Midbrain (tissue), 1 donor: ENCODE results near the gene TBKBP1.
A peak's percentile ranks its signal among the peaks of the same experiment; 100 is the strongest.

Experiments
- DNase-seq: peaks from one replicate; lab custom pipeline; 2025; lab: John Stamatoyannopoulos, UW

TBKBP1 gene

GRCh38 chr17:47699536-47699840, 5.5 kb downstream of the TBKBP1 start:
- no peak for DNase-seq

GRCh38 chr17:47700471-47701449, 6.8 kb downstream of the TBKBP1 start:
- DNase-seq, result no peak

GRCh38 chr17:47701608-47702007, 7.6 kb downstream of the TBKBP1 start:
- no peak for DNase-seq

DNA sequence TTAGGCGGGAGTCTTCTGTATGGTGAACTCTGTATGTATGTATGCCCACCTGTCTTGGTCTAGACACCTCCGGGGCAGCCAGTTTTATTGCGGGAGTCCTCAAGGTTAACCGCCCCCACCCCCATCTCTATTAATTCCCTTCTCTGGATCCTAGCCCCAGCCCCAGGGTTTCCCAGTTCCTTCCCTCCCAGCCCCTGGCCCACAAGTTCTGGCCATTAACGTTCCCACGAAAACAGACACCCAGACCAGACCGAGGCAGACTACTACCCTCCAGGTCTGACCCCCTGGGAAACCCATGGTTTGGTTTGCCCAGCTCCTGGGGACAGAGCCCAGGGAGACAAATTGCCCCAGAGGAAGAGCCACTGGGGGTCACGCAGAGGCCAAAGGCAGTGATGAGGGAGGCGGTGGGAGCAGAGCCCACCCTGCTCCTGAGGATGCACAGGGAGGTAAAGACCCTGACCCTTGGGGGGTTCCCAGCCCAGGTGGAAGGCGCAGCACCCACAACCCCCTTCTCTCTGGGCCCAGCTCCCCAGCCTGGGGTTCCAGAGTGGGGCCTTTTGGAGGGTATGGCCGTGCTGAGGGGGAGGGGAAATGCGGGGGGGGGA, 8.5 kb downstream of the TBKBP1 start:
- DNase-seq, result no peak

GRCh38 chr17:47703191-47703591, 9.2 kb downstream of the TBKBP1 start:
- DNase-seq, result no peak

GRCh38 chr17:47703671-47704070, 9.7 kb downstream of the TBKBP1 start:
- DNase-seq, result no peak

DNA sequence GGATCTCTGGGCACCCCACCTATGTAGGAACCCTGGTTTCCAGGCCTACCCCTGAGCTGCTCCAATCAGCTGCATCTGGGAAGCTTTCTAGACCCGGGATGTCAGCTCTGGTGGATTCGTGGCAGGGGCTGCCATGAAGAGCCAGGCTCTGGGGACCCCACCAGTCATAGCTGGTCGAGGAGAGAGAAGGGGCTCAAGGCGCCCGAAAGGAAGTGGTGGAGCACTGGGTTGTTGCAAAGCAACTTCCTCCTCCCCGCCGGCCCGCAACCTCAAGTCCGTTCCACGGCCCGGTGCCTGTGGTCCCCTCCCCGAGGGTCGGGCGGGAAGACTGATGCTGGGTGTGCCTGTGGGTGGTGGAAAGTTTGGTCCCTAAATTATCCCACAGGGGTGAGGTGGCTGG, 10.2 kb downstream of the TBKBP1 start:
- DNase-seq, result no peak

GRCh38 chr17:47704736-47705135, 10.8 kb downstream of the TBKBP1 start:
- DNase-seq, result no peak

DNA sequence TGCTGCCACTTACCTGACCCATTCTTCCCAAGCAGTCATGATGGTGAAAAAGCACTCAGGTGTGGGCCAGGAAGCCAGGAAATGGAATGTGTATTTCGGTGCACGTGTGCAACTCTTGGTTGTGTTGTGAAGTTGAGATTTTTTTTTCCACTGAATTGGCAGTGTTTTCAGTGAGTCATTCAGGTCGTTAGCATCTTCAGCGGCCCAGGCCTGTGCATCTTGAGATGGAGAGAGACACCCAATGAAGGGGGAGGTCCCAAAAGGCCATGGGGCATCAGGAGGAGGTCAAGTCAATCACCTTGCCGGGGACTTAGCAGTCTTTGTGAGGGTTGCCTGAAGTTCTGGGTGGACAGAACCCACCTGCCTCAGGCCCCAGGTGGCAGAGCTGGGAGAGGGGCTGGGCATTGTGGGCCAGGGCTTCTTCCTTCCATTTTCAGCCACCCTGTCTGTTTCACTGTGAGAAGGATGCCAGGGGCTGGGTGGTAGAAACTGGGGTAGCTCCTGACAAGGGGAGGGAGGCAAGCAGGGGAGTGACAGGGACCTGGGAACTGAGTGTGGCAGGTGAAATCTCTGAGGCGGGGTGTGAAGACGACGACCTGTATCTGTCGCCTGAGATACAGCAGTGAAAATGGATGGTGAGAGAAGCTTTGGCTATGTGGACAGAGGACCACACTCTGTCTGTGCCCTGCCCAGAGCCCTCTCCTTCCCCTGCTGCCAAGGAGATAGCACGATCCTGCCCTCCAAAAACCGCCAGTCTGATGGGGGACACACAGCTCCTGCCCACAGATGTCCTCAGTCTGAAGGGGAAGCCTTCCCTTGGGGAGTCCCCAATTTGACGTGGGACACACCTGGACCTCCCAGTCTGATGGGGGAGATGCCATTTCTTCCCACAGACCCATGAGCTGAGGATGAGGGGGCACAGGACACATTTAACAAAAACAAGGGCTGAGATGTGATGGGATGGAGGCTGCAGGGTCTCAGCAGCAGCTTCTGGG, 11.9 kb downstream of the TBKBP1 start:
- no peak for DNase-seq

GRCh38 chr17:47707056-47707804, 13.3 kb downstream of the TBKBP1 start:
- DNase-seq, result peak; percentile 28

DNA sequence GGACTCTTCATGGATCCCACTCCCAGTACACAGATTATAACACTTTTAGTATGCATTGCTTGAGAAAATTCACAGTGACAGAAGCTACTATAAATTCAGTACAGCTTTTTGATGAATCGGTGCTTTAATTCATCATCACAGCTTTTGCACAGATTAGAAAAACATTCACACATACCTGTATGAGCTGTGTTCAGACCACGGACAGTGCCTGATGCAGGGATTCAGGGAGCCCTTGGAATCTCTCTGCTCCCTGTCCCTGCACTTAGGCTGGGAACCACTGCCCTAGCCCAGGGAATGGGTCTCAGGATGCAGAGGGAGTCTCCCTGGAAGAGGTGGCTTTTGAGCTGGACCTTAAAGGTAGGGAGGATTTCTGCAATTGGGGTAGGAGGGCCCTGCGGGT, 13.9 kb downstream of the TBKBP1 start:
- no peak for DNase-seq

DNA sequence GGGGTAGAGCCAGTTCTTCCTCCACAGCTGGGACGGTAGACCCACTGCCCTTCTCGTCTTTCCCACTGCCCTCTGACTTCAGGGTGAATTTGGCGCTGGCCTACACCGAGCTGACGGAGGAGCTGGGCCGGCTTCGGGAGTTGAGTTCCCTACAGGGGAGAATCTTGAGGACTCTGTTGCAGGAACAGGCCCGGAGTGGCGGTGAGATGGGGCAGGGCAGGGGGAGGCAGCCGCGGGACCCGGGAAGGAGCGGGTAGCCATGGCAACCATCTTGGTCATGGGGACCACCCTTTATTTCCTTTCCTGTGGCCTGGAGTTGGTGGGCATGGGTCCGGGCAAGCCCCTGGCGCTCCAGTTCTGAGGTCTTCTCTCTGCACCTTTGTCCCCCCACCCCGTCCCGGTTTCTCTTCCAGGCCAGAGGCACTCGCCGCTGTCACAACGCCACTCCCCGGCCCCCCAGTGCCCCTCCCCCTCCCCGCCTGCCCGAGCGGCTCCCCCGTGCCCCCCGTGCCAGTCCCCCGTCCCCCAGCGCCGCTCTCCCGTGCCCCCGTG, 14.4 kb downstream of the TBKBP1 start:
- no peak for DNase-seq

DNA sequence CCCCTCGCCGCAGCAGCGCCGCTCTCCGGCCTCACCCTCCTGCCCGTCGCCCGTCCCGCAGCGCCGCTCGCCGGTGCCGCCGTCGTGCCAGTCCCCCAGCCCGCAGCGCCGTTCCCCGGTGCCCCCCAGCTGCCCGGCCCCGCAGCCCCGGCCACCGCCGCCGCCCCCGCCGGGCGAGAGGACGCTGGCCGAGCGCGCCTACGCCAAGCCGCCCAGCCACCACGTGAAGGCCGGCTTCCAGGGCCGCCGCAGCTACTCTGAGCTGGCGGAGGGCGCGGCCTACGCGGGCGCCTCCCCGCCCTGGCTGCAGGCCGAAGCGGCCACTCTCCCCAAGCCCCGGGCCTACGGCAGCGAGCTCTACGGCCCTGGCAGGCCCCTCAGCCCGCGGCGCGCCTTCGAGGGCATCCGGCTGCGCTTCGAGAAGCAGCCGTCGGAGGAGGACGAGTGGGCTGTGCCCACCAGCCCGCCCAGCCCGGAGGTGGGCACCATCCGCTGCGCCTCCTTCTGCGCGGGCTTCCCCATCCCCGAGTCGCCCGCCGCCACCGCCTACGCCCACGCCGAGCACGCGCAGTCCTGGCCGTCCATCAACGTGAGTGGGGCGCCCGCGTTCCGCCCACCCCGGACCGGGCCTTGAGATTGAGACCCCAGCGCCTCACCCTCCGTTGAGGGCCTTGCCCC, 15.0 kb downstream of the TBKBP1 start:
- peak; percentile 10 for DNase-seq

DNA sequence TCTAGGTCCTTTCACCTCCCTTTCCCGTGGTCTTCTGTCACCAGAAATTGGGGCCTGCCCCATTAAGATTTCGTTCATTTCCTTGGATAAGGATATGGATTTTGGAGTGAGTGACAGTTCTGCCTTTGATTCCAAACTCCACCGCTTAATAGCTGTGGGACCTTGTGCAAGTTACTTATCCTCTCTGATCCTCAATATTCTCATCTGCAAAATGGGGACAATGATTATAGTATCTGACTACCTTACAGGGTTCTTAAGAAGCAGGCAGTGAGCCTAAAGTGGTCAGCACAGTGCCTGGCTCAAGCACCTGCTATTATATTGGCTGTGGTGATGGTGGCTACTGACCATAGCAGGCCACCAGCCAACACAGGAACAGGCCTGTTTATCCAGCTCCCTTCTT, 15.6 kb downstream of the TBKBP1 start:
- no peak for DNase-seq

DNA sequence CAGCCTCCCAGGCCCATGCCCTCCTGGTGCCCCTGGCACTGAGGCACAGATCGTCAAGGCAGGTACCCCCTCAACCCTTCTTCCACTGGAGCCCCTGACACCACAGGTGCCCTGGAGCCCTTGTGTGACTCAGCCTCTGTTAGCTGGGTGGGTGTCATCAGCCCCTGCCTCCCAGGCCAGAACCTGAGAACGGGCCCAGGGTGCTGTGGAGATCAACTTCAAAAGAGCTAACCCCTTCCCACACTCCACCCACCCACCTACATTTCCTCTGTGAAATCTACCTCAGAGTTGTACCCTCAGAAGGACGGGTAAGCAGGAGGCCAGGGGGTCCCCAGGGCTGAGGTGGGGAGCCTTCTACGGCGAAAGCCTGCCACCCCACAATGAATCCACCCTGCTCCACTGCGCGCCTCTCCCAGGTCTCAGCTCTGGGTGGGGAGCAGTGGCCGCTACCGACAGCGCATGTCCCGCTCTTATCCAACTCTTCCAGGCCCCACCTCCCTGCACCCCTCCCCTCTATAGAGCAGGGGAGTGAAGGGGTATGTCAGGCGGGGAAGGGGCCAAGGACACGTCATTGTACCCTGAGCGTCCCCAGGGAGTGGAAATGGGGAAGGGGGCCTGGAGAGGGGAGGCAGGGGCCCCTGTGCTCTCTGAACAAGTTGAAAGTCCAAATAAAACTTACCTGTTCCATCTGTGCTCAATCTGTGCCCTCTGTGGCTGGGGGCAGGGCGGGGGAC, 17.6 kb downstream of the TBKBP1 start:
- no peak for DNase-seq

GRCh38 chr17:47712330-47713023, 18.5 kb downstream of the TBKBP1 start:
- DNase-seq, result no peak

GRCh38 chr17:47713980-47714700, 20.2 kb downstream of the TBKBP1 start:
- no peak for DNase-seq

DNA sequence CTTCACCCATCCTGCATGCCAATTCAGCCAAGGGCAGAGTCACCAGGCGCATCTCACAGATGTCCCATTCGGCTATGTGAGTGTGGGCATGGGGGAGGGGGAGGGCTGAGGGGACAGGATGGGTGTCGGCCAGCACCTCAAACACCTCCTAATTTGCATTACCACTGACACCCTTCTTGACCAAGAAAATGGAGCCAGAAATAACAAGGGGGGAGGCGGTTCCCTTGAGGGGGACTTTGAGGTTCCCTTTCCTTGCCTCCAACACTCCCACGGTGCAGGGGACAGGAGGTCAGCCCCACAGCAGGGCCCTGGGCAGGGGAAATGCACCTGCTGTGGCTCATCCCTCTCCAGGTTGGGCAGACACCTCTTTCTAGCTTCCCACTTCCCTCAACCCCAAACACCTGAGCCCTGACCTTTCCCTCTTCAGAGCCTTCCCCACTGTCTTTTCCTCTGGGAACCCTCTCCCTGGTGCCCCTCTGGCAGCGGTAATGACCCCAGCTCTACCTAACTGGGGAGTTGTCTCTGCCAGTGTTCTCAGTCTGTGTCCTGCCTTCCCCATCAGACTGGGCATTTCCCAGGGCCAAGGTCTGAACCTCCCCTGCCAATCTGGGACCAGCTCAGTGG, 20.9 kb downstream of the TBKBP1 start:
- no peak for DNase-seq
